Measurements from ENCODE around the gene EPB41L2.

DNA sequence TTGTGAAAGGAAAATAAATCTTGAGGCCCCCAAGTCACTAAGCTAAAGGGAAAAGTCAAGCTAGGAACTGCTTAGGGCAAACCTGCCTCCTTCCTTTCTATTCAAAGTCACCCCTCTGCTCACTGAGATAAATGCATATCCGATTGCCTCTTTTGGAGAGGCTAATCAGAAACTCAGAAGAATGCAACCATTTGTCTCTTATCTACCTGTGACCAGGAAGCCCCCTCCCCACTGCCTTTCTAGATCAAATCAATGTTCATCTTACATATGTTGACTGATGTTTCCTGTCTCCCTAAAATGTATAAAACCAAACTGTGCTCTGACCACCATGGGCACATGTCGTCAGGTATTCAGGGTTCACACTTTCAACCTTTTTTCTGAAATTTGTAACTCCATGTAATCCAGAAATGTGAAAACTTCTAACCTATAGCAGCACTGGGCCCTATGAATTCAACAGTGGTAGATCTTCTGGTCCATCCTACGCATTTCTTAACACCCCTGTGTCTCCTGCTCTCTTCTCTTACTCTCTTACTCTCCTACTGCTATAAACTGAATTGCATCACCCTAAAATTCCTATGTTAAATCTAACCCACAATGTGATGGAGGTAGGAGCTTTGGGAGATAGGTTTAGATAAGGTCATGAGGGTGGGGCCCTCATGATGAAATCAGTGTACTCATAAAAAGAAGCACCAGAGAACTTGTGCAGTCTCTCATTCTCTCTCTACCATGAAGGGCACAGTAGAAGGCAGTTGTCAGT, 89.3 kb downstream of the EPB41L2 start:
- TF ChIP-seq, protein P1, sequence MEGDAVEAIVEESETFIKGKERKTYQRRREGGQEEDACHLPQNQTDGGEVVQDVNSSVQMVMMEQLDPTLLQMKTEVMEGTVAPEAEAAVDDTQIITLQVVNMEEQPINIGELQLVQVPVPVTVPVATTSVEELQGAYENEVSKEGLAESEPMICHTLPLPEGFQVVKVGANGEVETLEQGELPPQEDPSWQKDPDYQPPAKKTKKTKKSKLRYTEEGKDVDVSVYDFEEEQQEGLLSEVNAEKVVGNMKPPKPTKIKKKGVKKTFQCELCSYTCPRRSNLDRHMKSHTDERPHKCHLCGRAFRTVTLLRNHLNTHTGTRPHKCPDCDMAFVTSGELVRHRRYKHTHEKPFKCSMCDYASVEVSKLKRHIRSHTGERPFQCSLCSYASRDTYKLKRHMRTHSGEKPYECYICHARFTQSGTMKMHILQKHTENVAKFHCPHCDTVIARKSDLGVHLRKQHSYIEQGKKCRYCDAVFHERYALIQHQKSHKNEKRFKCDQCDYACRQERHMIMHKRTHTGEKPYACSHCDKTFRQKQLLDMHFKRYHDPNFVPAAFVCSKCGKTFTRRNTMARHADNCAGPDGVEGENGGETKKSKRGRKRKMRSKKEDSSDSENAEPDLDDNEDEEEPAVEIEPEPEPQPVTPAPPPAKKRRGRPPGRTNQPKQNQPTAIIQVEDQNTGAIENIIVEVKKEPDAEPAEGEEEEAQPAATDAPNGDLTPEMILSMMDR (IDR thresholded peaks at IDR 0.05; ENCODE audit: poor library complexity): no peak
- no peak for TF ChIP-seq EZH2 (IDR thresholded peaks at IDR 0.05; ENCODE audit: borderline replicate concordance)
